GM12891 (cell line): ENCODE data around the gene FANCI.

Source experiments
- POLR2A ChIP-seq: IDR thresholded peaks from 2 replicates; pipeline ENCODE4 v1.6.1; 2011; ENCODE audit warnings: low read depth, low read length, control low read depth
- POLR2AphosphoS5 ChIP-seq: IDR thresholded peaks from 2 replicates; pipeline ENCODE4 v1.6.1; 2011; ENCODE audit warnings: low read depth, low read length, control low read depth
- SPI1 ChIP-seq: IDR thresholded peaks from 2 replicates; pipeline ENCODE4 v1.6.1; 2011; ENCODE audit warnings: low read depth, low read length, control low read depth
- TAF1 ChIP-seq: IDR thresholded peaks from 2 replicates; pipeline ENCODE4 v1.6.1; 2011; ENCODE audit warnings: low read depth, low read length, control low read depth

GRCh38 chr15:89293012-89293411, 49.2 kb downstream of the FANCI start:
- no peak for TF ChIP-seq POLR2AphosphoS5
- TF ChIP-seq POLR2A: no peak
- TF ChIP-seq TAF1: no peak
- TF ChIP-seq SPI1: no peak
